Fibroblast of lung (primary cell): ENCODE measurements around the gene THPO.

Source experiments
- EZH2 ChIP-seq: IDR thresholded peaks from 2 replicates; pipeline ENCODE4 v1.5.1; 2012; ENCODE audit warnings: low read length, control low read depth, mild to moderate bottlenecking; ENCODE audit errors: missing control alignments
- TF ChIP-seq, protein P1 (sequence below), 2 donors: IDR thresholded peaks in 1 of 2; conservative IDR thresholded peaks in 1 of 2; 1 replicate in 1 of 2; 2 replicates in 1 of 2; pipeline ENCODE4 v1.5.1; 2011 to 2012; ENCODE audit warnings: low read length in 2 of 2, control low read depth in 1 of 2, inconsistent platforms in 1 of 2, low read depth in 1 of 2, mild to moderate bottlenecking in 1 of 2

- TF ChIP-seq, protein P1, sequence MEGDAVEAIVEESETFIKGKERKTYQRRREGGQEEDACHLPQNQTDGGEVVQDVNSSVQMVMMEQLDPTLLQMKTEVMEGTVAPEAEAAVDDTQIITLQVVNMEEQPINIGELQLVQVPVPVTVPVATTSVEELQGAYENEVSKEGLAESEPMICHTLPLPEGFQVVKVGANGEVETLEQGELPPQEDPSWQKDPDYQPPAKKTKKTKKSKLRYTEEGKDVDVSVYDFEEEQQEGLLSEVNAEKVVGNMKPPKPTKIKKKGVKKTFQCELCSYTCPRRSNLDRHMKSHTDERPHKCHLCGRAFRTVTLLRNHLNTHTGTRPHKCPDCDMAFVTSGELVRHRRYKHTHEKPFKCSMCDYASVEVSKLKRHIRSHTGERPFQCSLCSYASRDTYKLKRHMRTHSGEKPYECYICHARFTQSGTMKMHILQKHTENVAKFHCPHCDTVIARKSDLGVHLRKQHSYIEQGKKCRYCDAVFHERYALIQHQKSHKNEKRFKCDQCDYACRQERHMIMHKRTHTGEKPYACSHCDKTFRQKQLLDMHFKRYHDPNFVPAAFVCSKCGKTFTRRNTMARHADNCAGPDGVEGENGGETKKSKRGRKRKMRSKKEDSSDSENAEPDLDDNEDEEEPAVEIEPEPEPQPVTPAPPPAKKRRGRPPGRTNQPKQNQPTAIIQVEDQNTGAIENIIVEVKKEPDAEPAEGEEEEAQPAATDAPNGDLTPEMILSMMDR (conservative IDR thresholded peaks at IDR 0.05 in 1 of 2, IDR thresholded peaks at IDR 0.05 in 1 of 2; ENCODE audit: low read depth in 1 of 2, low read length in 2 of 2) = peak; percentile 24 to 54
- no peak for TF ChIP-seq EZH2
Measured at GRCh38 chr3:184345317-184346144, 32.5 kb downstream of the THPO start.
